CD14-positive monocyte (primary cell): Measurements from ENCODE around the gene CD63. TPM values are rescaled to one million over a fixed set of nuclear protein-coding genes. Genes with fewer than 3 reads are reported as not detected.

Experiments used
- DNase-seq, 3 donors: peaks; one replicate each; pipeline ENCODE4 v3.0.0-alpha.2; 2011 to 2022
- H2AFZ ChIP-seq: 2 replicates; pipeline ENCODE4 v1.6.0; 2012; ENCODE audit warnings: mild to moderate bottlenecking, low read depth, low read length, inconsistent platforms; ENCODE audit not compliant: insufficient read depth, poor library complexity, severe bottlenecking
- H3K27ac ChIP-seq, 2 donors: 1 replicate in 1 of 2; 2 replicates in 1 of 2; pipeline ENCODE4 v1.5.1; 2012 to 2013; ENCODE audit warnings: low read length in 2 of 2, control low read depth in 1 of 2, inconsistent platforms in 1 of 2, low read depth in 1 of 2, mild to moderate bottlenecking in 1 of 2
- H3K27me3 ChIP-seq, 2 donors: one replicate each; pipeline versions ENCODE4 v1.6.0 to v1.6.1; 2011 to 2013; ENCODE audit warnings: low read length in 2 of 2; ENCODE audit not compliant: control insufficient read depth in 2 of 2, insufficient read depth in 2 of 2
- H3K36me3 ChIP-seq, 2 donors: replicated peaks in 1 of 2; 1 replicate in 1 of 2; 2 replicates in 1 of 2; pipeline versions ENCODE4 v1.5.1 to v1.6.1; 2012 to 2013; ENCODE audit warnings: low read length in 2 of 2, control low read depth in 1 of 2, inconsistent platforms in 1 of 2, mild to moderate bottlenecking in 1 of 2; ENCODE audit not compliant: insufficient read depth in 2 of 2, control insufficient read depth in 1 of 2
- H3K4me1 ChIP-seq, 2 donors: 1 replicate in 1 of 2; 2 replicates in 1 of 2; pipeline versions ENCODE4 v1.5.1 to v1.6.1; 2012 to 2013; ENCODE audit warnings: low read length in 2 of 2, control low read depth in 1 of 2, inconsistent platforms in 1 of 2, mild to moderate bottlenecking in 1 of 2, moderate library complexity in 1 of 2; ENCODE audit not compliant: insufficient read depth in 2 of 2, control insufficient read depth in 1 of 2
- H3K4me2 ChIP-seq: replicated peaks from 2 replicates; pipeline ENCODE3; 2012; ENCODE audit warnings: low read length, moderate library complexity, mild to moderate bottlenecking; ENCODE audit not compliant: poor library complexity, severe bottlenecking; ENCODE audit errors: extremely low read depth
- H3K4me3 ChIP-seq, 3 experiments: fragments of 200-600 bp in 1 of 3; sonication (generic) in 1 of 3; replicated peaks in 1 of 3; 1 replicate in 2 of 3; 2 replicates in 1 of 3; pipeline ENCODE4 v1.5.1; 2011 to 2013; ENCODE audit warnings: low read length in 3 of 3, mild to moderate bottlenecking in 3 of 3, control low read depth in 2 of 3, low read depth in 2 of 3, inconsistent platforms in 1 of 3, moderate library complexity in 1 of 3
- H3K79me2 ChIP-seq: 2 replicates; pipeline ENCODE4 v1.6.0; 2012; ENCODE audit warnings: mild to moderate bottlenecking, control low read depth, inconsistent platforms, low read length, moderate library complexity; ENCODE audit not compliant: insufficient read depth
- H3K9ac ChIP-seq: 2 replicates; pipeline ENCODE4 v1.6.0; 2017; ENCODE audit warnings: low read length, mild to moderate bottlenecking; ENCODE audit not compliant: insufficient read depth, poor library complexity, severe bottlenecking
- H3K9me3 ChIP-seq, 2 donors: replicated peaks in 1 of 2; 1 replicate in 1 of 2; 2 replicates in 1 of 2; pipeline versions ENCODE4 v1.5.1 to v1.6.1; 2012 to 2013; ENCODE audit warnings: low read length in 2 of 2, control low read depth in 1 of 2; ENCODE audit not compliant: control insufficient read depth in 1 of 2, insufficient read depth in 1 of 2
- H4K20me1 ChIP-seq: 2 replicates; pipeline ENCODE4 v1.6.0; 2012; ENCODE audit warnings: mild to moderate bottlenecking, low read length, control low read depth, moderate library complexity; ENCODE audit not compliant: insufficient read depth
- H3K27ac Mint-ChIP-seq, 7 donors: one replicate each; pipeline ENCODE4 v1.8.0; 2020; ENCODE audit warnings: mild to moderate bottlenecking in 7 of 7, mixed read lengths in 7 of 7, moderate library complexity in 6 of 7, inconsistent platforms in 2 of 7
- H3K27me3 Mint-ChIP-seq, 3 donors: one replicate each; pipeline ENCODE4 v1.8.0; 2021 to 2022; ENCODE audit warnings: low read depth in 3 of 3, mild to moderate bottlenecking in 3 of 3, mixed read lengths in 3 of 3, moderate library complexity in 3 of 3, inconsistent platforms in 1 of 3
- H3K36me3 Mint-ChIP-seq, 2 donors: one replicate each; pipeline ENCODE4 v1.8.0; 2020; ENCODE audit warnings: mixed read lengths in 2 of 2, inconsistent platforms in 1 of 2, mild to moderate bottlenecking in 1 of 2
- H3K4me1 Mint-ChIP-seq: one replicate; pipeline ENCODE4 v1.8.0; 2020; ENCODE audit warnings: mild to moderate bottlenecking, mixed read lengths
- H3K4me3 Mint-ChIP-seq, 2 donors: one replicate each; pipeline ENCODE4 v1.8.0; 2020; ENCODE audit warnings: mild to moderate bottlenecking in 2 of 2, mixed read lengths in 2 of 2, moderate library complexity in 1 of 2
- H3K9me3 Mint-ChIP-seq, 7 donors: one replicate each; pipeline ENCODE4 v1.8.0; 2020 to 2022; ENCODE audit warnings: mixed read lengths in 7 of 7, mild to moderate bottlenecking in 6 of 7, moderate library complexity in 6 of 7, inconsistent platforms in 2 of 7
- CTCF ChIP-seq: fragments of 200-600 bp; IDR thresholded peaks from one replicate; pipeline ENCODE4 v1.8.0; 2022; ENCODE audit warnings: antibody characterized with exemption, mild to moderate bottlenecking
- WGBS: methylation state at CpG from one replicate; pipeline ENCODE4 v1.1.5; 2013; ENCODE audit warnings: missing lambda C conversion rate; ENCODE audit not compliant: insufficient coverage; 5-methylcytosine and 5-hydroxymethylcytosine counted together
- intact Hi-C, 2 donors: fragments of 100-400 bp; cut with micrococcal nuclease; formaldehyde crosslinking; loops; one replicate each; pipeline versions ENCODE4 v1.15.0 to v1.15.1; 2023
- polyA plus RNA-seq, 3 donors: library from polyadenylated mRNA; depleted of rRNA in 1 of 3; unstranded in 2 of 3; stranded (reverse) in 1 of 3; fragments of 300-500 nt in 2 of 3; fragments of >200 nt in 1 of 3; fragmentation: Illumina TruSeq in 2 of 3; gene quantifications; 1 replicate in 2 of 3; 2 replicates in 1 of 3; pipeline ENCODE4 v1.2.3, GENCODE V29; 2012 to 2021
- small RNA-seq: library from RNA; depleted of rRNA; stranded (forward); fragments of <200 nt; gene quantifications from one replicate; pipeline ENCODE3, GENCODE V24; 2012; ENCODE audit warnings: low read depth; ENCODE audit not compliant: insufficient read length

The CD63 gene
- polyA plus RNA-seq, 3 donors = 336 to 1,099 (median 988) TPM

- peaks cover 0 to 6% (median 0%) of the 10 kb centered on the region in 3 donors for H3K27me3 Mint-ChIP-seq
- H2AFZ ChIP-seq = no peak overlapping the region
Measured at GRCh38 chr12:55676707-55677106, 52.1 kb downstream of the CD63 start.

GRCh38 chr12:55675666-55676065 lies 53.1 kb downstream of the CD63 start:
- peaks cover 49 to 57% of the 10 kb centered on the region in 2 donors for H3K4me1 ChIP-seq
- no peak for TF ChIP-seq CTCF
- peaks cover 47% of the 10 kb centered on the region for H3K4me1 Mint-ChIP-seq
- no peak overlapping the region for H3K4me3 ChIP-seq
- no peak overlapping the region for H3K4me2 ChIP-seq
- H3K79me2 ChIP-seq = no peaks in the 10 kb centered on the region
- no peaks in the 10 kb centered on the region for H3K9me3 ChIP-seq
- 12% methylated on average over 7 of the region's 8 CpGs for WGBS
- no peaks in the 10 kb centered on the region for H3K27me3 ChIP-seq
- intact Hi-C loops = loop anchor here in 1 of 2 donors (5.0 kb wide), 1 partner anchor 33 kb away; no protein-coding TSS in a partner anchor
- H3K9ac ChIP-seq = peak overlapping the region; percentile 25
- H3K27ac Mint-ChIP-seq = peak overlapping the region; percentile 89 to 96 (median 93)
- no peaks in the 10 kb centered on the region for H3K36me3 ChIP-seq
- peak overlapping the region; percentile 69 to 86 for H3K27ac ChIP-seq
- no peaks in the 10 kb centered on the region for H4K20me1 ChIP-seq
- H2AFZ ChIP-seq = peak overlapping the region; percentile 4
- peaks cover 0 to 2% of the 10 kb centered on the region in 2 donors for H3K36me3 Mint-ChIP-seq
- H3K4me3 Mint-ChIP-seq = no peak overlapping the region
- DNase-seq = peak; percentile 63 to 78 (median 63)
- peaks cover 0 to 11% (median 0%) of the 10 kb centered on the region in 7 donors for H3K9me3 Mint-ChIP-seq
- H3K27me3 Mint-ChIP-seq = peaks cover 0 to 4% (median 0%) of the 10 kb centered on the region in 3 donors

More at GRCh38 chr12:55676707-55677106, 52.1 kb downstream of the CD63 start:
- Histone ChIP-seq H3K9me3 (no peaks in the 10 kb centered on the region), H3K4me3 (no peak overlapping the region), H4K20me1 (no peaks in the 10 kb centered on the region), H3K79me2 (no peaks in the 10 kb centered on the region), H3K27me3 (no peaks in the 10 kb centered on the region), H3K9ac (no peak overlapping the region), H3K4me1 (peaks cover 58 to 68% of the 10 kb centered on the region in 2 donors), H3K4me2 (peak overlapping the region; percentile 6), H3K36me3 (no peaks in the 10 kb centered on the region), H3K27ac (peak overlapping the region in 1 of 2 donors; percentile 86)
- DNase-seq = peak; percentile 75 to 89 (median 87)
- Mint-ChIP-seq H3K36me3 (peaks cover 0 to 2% of the 10 kb centered on the region in 2 donors), H3K27ac (peak overlapping the region; percentile 74 to 96 (median 93)), H3K4me3 (no peak overlapping the region), H3K9me3 (peaks cover 0 to 11% (median 0%) of the 10 kb centered on the region in 7 donors), H3K4me1 (peaks cover 55% of the 10 kb centered on the region)
- intact Hi-C loops = loop anchor here in 1 of 2 donors (5.0 kb wide), 1 partner anchor 34 kb away; no protein-coding TSS in a partner anchor
- TF ChIP-seq CTCF = no peak
- 0% methylated on average over 3 of the region's 6 CpGs for WGBS

Small RNA genes lying within 50 kb of the gene (small RNA-seq; reads per million reads assigned to genes)
- gene AC009779.1 (not detected), gene RF00017 (not detected)

Other genes starting within 250 kb of the CD63 start
- not detected for gene OR6C68, start 236.6 kb downstream of the CD63 start, polyA plus RNA-seq
- gene OR6C4, start 179.4 kb downstream of the CD63 start, polyA plus RNA-seq = not detected
- gene OR2AP1, start 156.5 kb downstream of the CD63 start, polyA plus RNA-seq = not detected
- not detected for gene OR10P1, start 92.1 kb downstream of the CD63 start, polyA plus RNA-seq
- 1 to 10 TPM in 1 of 3 donors, under 1 TPM in 2; 0.23 to 3.3 (median 0.55) TPM for gene ITGA7, start 21.1 kb downstream of the CD63 start, polyA plus RNA-seq
- 100 to 1,000 TPM; 222 to 358 (median 223) TPM for gene BLOC1S1, start 13.0 kb downstream of the CD63 start, polyA plus RNA-seq
- 10 to 100 TPM in 1 of 3 donors, 1 to 10 TPM in 2; 1.2 to 10.4 (median 1.2) TPM for gene RDH5, start 8.6 kb downstream of the CD63 start, polyA plus RNA-seq
- gene GDF11, start 14.1 kb upstream of the CD63 start, polyA plus RNA-seq = under 1 TPM; 0.08 to 0.09 (median 0.09) TPM
- gene SARNP, start 88.7 kb upstream of the CD63 start, polyA plus RNA-seq = 100 to 1,000 TPM in 1 of 3 donors, 10 to 100 TPM in 2; 28.9 to 139 (median 98.6) TPM
- gene ORMDL2, start 89.0 kb upstream of the CD63 start, polyA plus RNA-seq = 100 to 1,000 TPM in 2 of 3 donors, 10 to 100 TPM in 1; 15.5 to 140 (median 137) TPM
- gene DNAJC14, start 100.6 kb upstream of the CD63 start, polyA plus RNA-seq = 10 to 100 TPM in 2 of 3 donors, 1 to 10 TPM in 1; 6.2 to 26.2 (median 24.2) TPM
- 1 to 10 TPM in 2 of 3 donors, under 1 TPM in 1; 0.81 to 2.8 (median 1.0) TPM for gene MMP19, start 113.9 kb upstream of the CD63 start, polyA plus RNA-seq
- gene PYM1, start 198.9 kb upstream of the CD63 start, polyA plus RNA-seq = 10 to 100 TPM; 17.3 to 47.1 (median 39.5) TPM
- gene DGKA, start 202.2 kb upstream of the CD63 start, polyA plus RNA-seq = 10 to 100 TPM; 16.0 to 99.1 (median 21.4) TPM
- gene PMEL, start 237.0 kb upstream of the CD63 start, polyA plus RNA-seq = under 1 TPM; 0.37 to 0.54 (median 0.40) TPM
- gene CDK2, start 237.8 kb upstream of the CD63 start, polyA plus RNA-seq = 10 to 100 TPM in 1 of 3 donors, 1 to 10 TPM in 2; 4.1 to 11.8 (median 4.7) TPM
- gene RAB5B, start 245.1 kb upstream of the CD63 start, polyA plus RNA-seq = 10 to 100 TPM; 44.0 to 63.0 (median 48.5) TPM